Testis (tissue), 3 donors: ENCODE results near the gene RARA. TPM values are rescaled to one million over a fixed set of nuclear protein-coding genes. Genes with fewer than 3 reads are reported as not detected.
"Not testable (repeated sequence)": the region's sequence is repeated elsewhere in the genome, so short reads cannot be mapped to it uniquely, and the experiment has no call there.

Experiments
- DNase-seq: peaks from one replicate; pipeline ENCODE4 v3.0.0-alpha.2; 2019
- H3K27ac ChIP-seq, 2 donors: fragments of 200-600 bp; sonication (generic); one replicate each; pipeline ENCODE4 v1.5.1; 2019
- H3K27me3 ChIP-seq: fragments of 200-600 bp; sonication (generic); one replicate; pipeline ENCODE4 v1.5.1; 2019
- H3K36me3 ChIP-seq: fragments of 200-600 bp; sonication (generic); one replicate; pipeline ENCODE4 v1.5.1; 2017; ENCODE audit warnings: low read depth; ENCODE audit errors: missing control alignments
- H3K4me1 ChIP-seq: fragments of 200-600 bp; sonication (generic); one replicate; pipeline ENCODE4 v1.5.1; 2019
- H3K4me3 ChIP-seq, 2 donors: fragments of 200-600 bp; sonication (generic); one replicate each; pipeline ENCODE4 v1.5.1; 2017 to 2019
- H3K9me3 ChIP-seq: fragments of 200-600 bp; sonication (generic); one replicate; pipeline ENCODE4 v1.5.1; 2017
- CTCF ChIP-seq, 3 experiments: fragments of 450-650 bp in 2 of 3; fragments of 200-600 bp in 1 of 3; sonication (generic) in 1 of 3; IDR thresholded peaks; one replicate each; pipeline ENCODE4 v1.5.1; 2016 to 2019; ENCODE audit warnings: antibody characterized with exemption in 3 of 3, mild to moderate bottlenecking in 2 of 3, moderate library complexity in 1 of 3
- POLR2A ChIP-seq: fragments of 450-650 bp; IDR thresholded peaks from one replicate; pipeline ENCODE4 v1.6.1; 2017; ENCODE audit warnings: antibody characterized with exemption, mild to moderate bottlenecking, moderate library complexity
- WGBS, 2 donors: methylation state at CpG; one replicate each; pipeline ENCODE4 v1.1.5; 2018; 5-methylcytosine and 5-hydroxymethylcytosine counted together
- intact Hi-C: fragments of 100-400 bp; cut with DNase I; formaldehyde crosslinking; loops from one replicate; pipeline ENCODE4 v1.15.1; 2023; ENCODE audit warnings: low total_unique reads
- polyA plus RNA-seq: library from polyadenylated mRNA; stranded (reverse); fragments of 350-450 nt; fragmentation: Illumina TruSeq; extraction: RNeasy Lipid Tissue Mini Kit (QIAGEN cat#74804); gene quantifications from one replicate; pipeline ENCODE4 v1.2.3, GENCODE V29; 2014; ENCODE audit warnings: low read depth, low replicate concordance; ENCODE audit not compliant: insufficient read depth
- total RNA-seq, 2 donors: library from RNA; depleted of rRNA; stranded (reverse); fragments of >200 nt; gene quantifications; one replicate each; pipeline ENCODE4 v1.2.3, GENCODE V29; 2016

RARA gene
- total and polyA plus RNA-seq, 3 donors from 2014 or later: 49.8 to 66.0 (median 65.5) TPM

- Histone ChIP-seq H3K4me1 (peaks cover 35% of the 10 kb centered on the region), H3K27me3 (no peaks in the 10 kb centered on the region), H3K27ac (no peak overlapping the region), H3K36me3 (no peaks in the 10 kb centered on the region), H3K9me3 (no peaks in the 10 kb centered on the region), H3K4me3 (no peak overlapping the region)
- TF ChIP-seq POLR2A (no peak), CTCF (IDR thresholded peaks at IDR 0.05) (peak; percentile 55 to 77 (median 75))
- 50 to 59% methylated on average over 4 of the region's 4 CpGs for WGBS, 2 donors
- DNase-seq: peak; percentile 69
- intact Hi-C loops: loop anchor here (5.0 to 10.0 kb wide), 2 partner anchors 49 to 112 kb away; partner anchors contain the start of gene TOP2A
Measured at GRCh38 chr17:40303009-40303657, 5.8 kb upstream of the RARA start.

- WGBS, 2 donors: 56 to 60% methylated on average over 5 of the region's 5 CpGs
- TF ChIP-seq CTCF (IDR thresholded peaks at IDR 0.05) (no peak), POLR2A (no peak)
- no peak for DNase-seq
- H3K36me3 ChIP-seq: no peaks in the 10 kb centered on the region
- no peaks in the 10 kb centered on the region for H3K27me3 ChIP-seq
- H3K4me1 ChIP-seq: peaks cover 37% of the 10 kb centered on the region
- no peaks in the 10 kb centered on the region for H3K9me3 ChIP-seq
- H3K27ac ChIP-seq: peak overlapping the region in 1 of 2 donors; percentile 50
- H3K4me3 ChIP-seq: no peak overlapping the region
- intact Hi-C loops: loop anchor here (5.0 to 10.0 kb wide), 2 partner anchors 48 to 111 kb away; partner anchors contain the start of gene TOP2A
Measured at GRCh38 chr17:40303708-40304551, 5.0 kb upstream of the RARA start.

GRCh38 chr17:40304552-40304863, 4.5 kb upstream of the RARA start:
- H3K4me3 ChIP-seq, DNase-seq, H3K27me3 ChIP-seq, H3K9me3 ChIP-seq, H3K36me3 ChIP-seq: not testable (repeated sequence)
- 83 to 90% methylated on average over 1 to 5 of the region's 5 CpGs for WGBS, 2 donors
- Histone ChIP-seq H3K27ac (peak overlapping the region in 1 of 2 donors; percentile 50), H3K4me1 (peaks cover 43% of the 10 kb centered on the region)
- intact Hi-C loops: loop anchor here (5.0 to 10.0 kb wide), 2 partner anchors 48 to 110 kb away; partner anchors contain the start of gene TOP2A

- peaks cover 47% of the 10 kb centered on the region for H3K4me1 ChIP-seq
- H3K4me3 ChIP-seq: not testable (repeated sequence)
- WGBS, 2 donors: 87 to 98% methylated on average over 5 of the region's 5 CpGs
Measured at GRCh38 chr17:40304866-40305265, 4.1 kb upstream of the RARA start.

GRCh38 chr17:40306395-40306794, 2.6 kb upstream of the RARA start:
- TF ChIP-seq POLR2A: no peak
- no peak for TF ChIP-seq CTCF (IDR thresholded peaks at IDR 0.05)
- intact Hi-C loops: loop anchor here (10.0 kb wide), 1 partner anchor 108 kb away; the partner anchor contains the start of gene TOP2A
- no peaks in the 10 kb centered on the region for H3K27me3 ChIP-seq
- H3K9me3 ChIP-seq: no peaks in the 10 kb centered on the region
- no peaks in the 10 kb centered on the region for H3K36me3 ChIP-seq
- peak overlapping the region in 1 of 2 donors; percentile 73 for H3K27ac ChIP-seq
- DNase-seq: no peak
- no peak overlapping the region for H3K4me3 ChIP-seq
- 54 to 68% methylated on average over 2 of the region's 2 CpGs for WGBS, 2 donors
- H3K4me1 ChIP-seq: peaks cover 62% of the 10 kb centered on the region

More at GRCh38 chr17:40304866-40305265, 4.1 kb upstream of the RARA start:
- H3K27ac ChIP-seq, H3K9me3 ChIP-seq, H3K36me3 ChIP-seq, H3K27me3 ChIP-seq, DNase-seq: not testable (repeated sequence)
- intact Hi-C loops: loop anchor here (5.0 to 10.0 kb wide), 2 partner anchors 47 to 110 kb away; partner anchors contain the start of gene TOP2A
